Suprapubic skin (tissue), 4 donors: Measurements from ENCODE around the gene AMY1B. TPM values are rescaled to one million over a fixed set of nuclear protein-coding genes. Genes with fewer than 3 reads are reported as not detected.
"Not testable (repeated sequence)": the region's sequence is repeated elsewhere in the genome, so short reads cannot be mapped to it uniquely, and the experiment has no call there.

ENCODE experiments used
- DNase-seq, 2 donors: peaks; one replicate each; pipeline ENCODE4 v3.0.0-alpha.2; 2019; ENCODE audit warnings: low spot score in 2 of 2
- H3K27ac ChIP-seq: fragments of 200-600 bp; sonication (generic); one replicate; pipeline ENCODE4 v1.5.1; 2019
- H3K27me3 ChIP-seq: fragments of 200-600 bp; sonication (generic); one replicate; pipeline ENCODE4 v1.5.1; 2019
- H3K36me3 ChIP-seq: fragments of 200-600 bp; sonication (generic); one replicate; pipeline ENCODE4 v1.5.1; 2019
- H3K4me1 ChIP-seq: fragments of 200-600 bp; sonication (generic); one replicate; pipeline ENCODE4 v1.5.1; 2019
- H3K4me3 ChIP-seq: fragments of 200-600 bp; sonication (generic); one replicate; pipeline ENCODE4 v1.5.1; 2019; ENCODE audit warnings: mild to moderate bottlenecking
- H3K9me3 ChIP-seq: fragments of 200-600 bp; sonication (generic); one replicate; pipeline ENCODE4 v1.5.1; 2019
- WGBS: methylation state at CpG from one replicate; pipeline ENCODE4 v1.1.5; 2018; 5-methylcytosine and 5-hydroxymethylcytosine counted together
- total RNA-seq, 4 donors: library from RNA; depleted of rRNA; stranded (reverse); fragments of >200 nt; gene quantifications; one replicate each; pipeline ENCODE4 v1.1.0, GENCODE V29; 2016

Gene AMY1B
- total RNA-seq, 4 donors from 2014 or later = not detected

- H3K36me3 ChIP-seq, H3K27ac ChIP-seq, H3K27me3 ChIP-seq, DNase-seq, H3K4me1 ChIP-seq, H3K4me3 ChIP-seq, H3K9me3 ChIP-seq: not testable (repeated sequence)
- no CpG with 5 or more reads among the region's 4 CpGs for WGBS
Measured at GRCh38 chr1:103650889-103651288, 45.1 kb downstream of the AMY1B start.

DNA sequence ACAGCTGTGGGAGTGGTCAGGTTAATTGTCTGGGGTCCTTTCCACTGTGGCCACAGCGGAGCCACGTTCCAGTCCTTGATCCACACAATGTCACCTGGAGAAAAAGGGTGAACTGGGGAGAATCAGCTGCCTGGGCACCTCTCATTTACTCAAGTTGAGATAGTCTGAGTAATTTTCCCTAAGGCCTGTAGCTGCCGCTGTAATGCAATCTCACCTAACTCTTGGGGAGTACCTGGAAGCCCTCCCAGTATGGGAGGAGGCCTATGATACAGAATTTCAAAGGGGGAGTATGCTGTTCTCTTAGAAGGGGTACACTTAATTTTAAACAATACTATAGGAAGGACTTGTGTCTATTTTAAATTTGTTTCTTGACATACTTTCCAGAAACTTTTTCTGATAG is 45.7 kb downstream of the AMY1B start:
- not testable (repeated sequence) for H3K4me1 ChIP-seq, H3K27ac ChIP-seq, H3K4me3 ChIP-seq, H3K27me3 ChIP-seq, DNase-seq, H3K36me3 ChIP-seq, H3K9me3 ChIP-seq
- WGBS = no CpG with 5 or more reads among the region's 3 CpGs

- not testable (repeated sequence) for H3K9me3 ChIP-seq, H3K36me3 ChIP-seq, H3K4me1 ChIP-seq, H3K27ac ChIP-seq, H3K4me3 ChIP-seq, H3K27me3 ChIP-seq, DNase-seq
- no CpG with 5 or more reads among the region's 3 CpGs for WGBS
Measured at GRCh38 chr1:103643908-103644307, 52.1 kb downstream of the AMY1B start.

GRCh38 chr1:103641194-103641593 is 54.8 kb downstream of the AMY1B start:
- not testable (repeated sequence) for H3K27ac ChIP-seq, H3K4me3 ChIP-seq, DNase-seq, H3K36me3 ChIP-seq, H3K27me3 ChIP-seq, H3K9me3 ChIP-seq, H3K4me1 ChIP-seq
- no CpG with 5 or more reads among the region's 3 CpGs for WGBS

Other genes starting within 250 kb of the AMY1B start
- gene RNPC3, start 170.5 kb downstream of the AMY1B start, total RNA-seq = 100 to 1,000 TPM in 1 of 4 donors, 10 to 100 TPM in 3; 20.2 to 111 (median 38.1) TPM
- gene AMY2B, start 124.6 kb downstream of the AMY1B start, total RNA-seq = 10 to 100 TPM; 12.7 to 69.5 (median 18.8) TPM
- not detected for gene AMY2A, start 78.8 kb downstream of the AMY1B start, total RNA-seq
- gene AMY1A, start 40.5 kb downstream of the AMY1B start, total RNA-seq = not detected
- under 1 TPM in 2 of 4 donors, not detected in 2; 0.60 to 0.98 TPM for gene AMY1C, start 53.7 kb upstream of the AMY1B start, total RNA-seq